HepG2 (cell line): ENCODE measurements around the gene RHBDD3. TPM values are rescaled to one million over a fixed set of nuclear protein-coding genes. Genes with fewer than 3 reads are reported as not detected.

Experiments used
- ESRRA ChIP-seq: sonication (generic); formaldehyde crosslinking; IDR thresholded peaks from 2 replicates; pipeline ENCODE4 v1.5.1; 2020; ENCODE audit warnings: mild to moderate bottlenecking, low read depth, missing genetic modification reagents
- GMEB2 ChIP-seq: IDR thresholded peaks from 2 replicates; pipeline ENCODE4 v1.6.1; 2016; ENCODE audit warnings: missing biosample characterization, missing genetic modification reagents, low read depth
- HIC2 ChIP-seq: sonication (generic); formaldehyde crosslinking; IDR thresholded peaks from 2 replicates; pipeline ENCODE4 v1.9.0; 2022; ENCODE audit warnings: low read depth, missing genetic modification reagents
- NR3C1 ChIP-seq: sonication (generic); formaldehyde crosslinking; IDR thresholded peaks from 2 replicates; pipeline ENCODE4 v1.4.0; 2020; ENCODE audit warnings: missing genetic modification reagents
- SETDB1 ChIP-seq: sonication (generic); formaldehyde crosslinking; IDR thresholded peaks from 2 replicates; pipeline ENCODE4 v1.5.1; 2020; ENCODE audit warnings: missing genetic modification reagents, mild to moderate bottlenecking, borderline replicate concordance
- TRAFD1 ChIP-seq: sonication (generic); formaldehyde crosslinking; IDR thresholded peaks from 2 replicates; pipeline ENCODE4 v1.5.1; 2020; ENCODE audit warnings: missing genetic modification reagents, mild to moderate bottlenecking, borderline replicate concordance
- ZHX1 ChIP-seq: sonication (generic); formaldehyde crosslinking; IDR thresholded peaks from 2 replicates; pipeline ENCODE4 v1.8.1; 2022; ENCODE audit warnings: low read depth, mild to moderate bottlenecking, missing genetic modification reagents
- ZNF180 ChIP-seq: sonication (generic); formaldehyde crosslinking; IDR thresholded peaks from 2 replicates; pipeline ENCODE4 v1.4.0; 2020; ENCODE audit warnings: low read depth, missing genetic modification reagents, borderline replicate concordance
- ZNF207 ChIP-seq: fragments of 450-650 bp; IDR thresholded peaks from 2 replicates; pipeline ENCODE4 v1.6.1; 2016; ENCODE audit warnings: antibody characterized with exemption, borderline replicate concordance
- ZNF670 ChIP-seq: sonication (generic); formaldehyde crosslinking; IDR thresholded peaks from 2 replicates; pipeline ENCODE4 v1.8.0; 2022; ENCODE audit warnings: mild to moderate bottlenecking, missing genetic modification reagents, borderline replicate concordance
- ZNF879 ChIP-seq: sonication (generic); formaldehyde crosslinking; IDR thresholded peaks from 2 replicates; pipeline ENCODE4 v1.8.1; 2023; ENCODE audit warnings: missing genetic modification reagents
- polyA plus RNA-seq, 8 experiments: library from polyadenylated mRNA; depleted of rRNA in 3 of 8; stranded (reverse) in 7 of 8; unstranded in 1 of 8; fragments of >200 nt; fragmentation: Illumina TruSeq in 4 of 8; extraction: Trizol in 4 of 8; gene quantifications; 2 replicates each; pipeline versions ENCODE4 v1.2.1 to v1.2.3, GENCODE V29; 2011 to 2016; ENCODE audit warnings: low read depth in 4 of 8, missing spikeins in 1 of 8, mixed read lengths in 1 of 8; ENCODE audit not compliant: insufficient read depth in 1 of 8
- total RNA-seq, 5 experiments: library from RNA; depleted of rRNA; stranded (reverse); fragments of >200 nt; fragmentation: Illumina TruSeq; extraction: Trizol; gene quantifications; 2 replicates each; pipeline ENCODE4 v1.2.3, GENCODE V29; 2016; ENCODE audit warnings: low read depth in 1 of 5
- TF ChIP-seq, protein P1 (sequence below): sonication (generic); formaldehyde crosslinking; IDR thresholded peaks from 2 replicates; pipeline ENCODE4 v1.4.0; 2020; ENCODE audit warnings: mild to moderate bottlenecking, low read depth, missing genetic modification reagents
- TF ChIP-seq, protein P2 (sequence below): sonication (generic); formaldehyde crosslinking; IDR thresholded peaks from 2 replicates; pipeline ENCODE4 v1.5.0; 2020; ENCODE audit warnings: mild to moderate bottlenecking, missing genetic modification reagents, borderline replicate concordance

The RHBDD3 gene
- total and polyA plus RNA-seq, 2 of the 13 experiments (the other 11 are each of a cell fraction or from before 2014, with no cell fraction given), result 12.1 to 26.7 TPM

DNA sequence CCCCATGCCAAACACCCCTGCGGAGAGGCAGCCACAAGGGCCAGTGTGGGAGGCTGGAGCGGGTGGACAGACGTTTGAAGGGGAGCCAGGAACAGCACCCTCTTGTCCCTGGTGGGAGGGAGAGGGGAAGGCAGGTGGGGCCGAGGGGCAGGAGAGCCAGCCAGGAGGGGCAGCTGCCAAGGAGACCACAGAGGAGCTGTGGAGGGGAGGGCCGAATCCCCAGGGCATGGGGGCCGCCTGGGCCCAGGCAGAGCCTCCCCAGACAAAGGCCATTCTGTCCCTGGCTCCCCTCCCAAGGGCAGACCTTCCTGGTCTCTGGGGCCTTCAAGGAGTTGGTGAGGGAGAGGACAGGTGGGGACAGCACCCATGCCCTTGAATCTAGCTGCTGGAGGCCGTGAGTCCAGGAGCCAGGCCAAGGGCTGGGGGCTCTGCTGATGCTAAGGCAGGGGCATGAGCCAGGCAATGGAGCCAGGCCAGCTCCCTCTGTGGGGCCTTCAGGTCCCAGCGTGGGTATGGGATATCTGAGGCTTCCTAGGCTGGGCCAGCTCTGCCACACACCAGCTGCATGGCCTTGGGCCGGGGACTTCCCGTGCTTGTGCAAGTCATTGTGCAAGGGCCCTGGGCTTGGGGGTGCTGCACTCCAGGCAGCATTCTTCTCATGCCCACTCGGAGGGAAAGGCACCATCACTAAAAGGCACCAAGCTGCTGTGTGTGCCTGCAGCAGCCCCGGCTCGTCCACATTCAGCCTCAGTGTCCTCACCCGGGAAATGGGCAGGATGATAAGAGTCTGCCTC is 50.7 kb downstream of the RHBDD3 start (continued):
- TF ChIP-seq TRAFD1 (CRISPR knock-in tag) (no peak), ZNF207 (no peak), ZNF879 (CRISPR knock-in tag) (no peak), ESRRA (no peak), ZNF180 (CRISPR knock-in tag) (no peak), ZHX1 (CRISPR knock-in tag) (no peak), ZNF670 (CRISPR knock-in tag) (peak; percentile 64; the same call in 1 of the 2 replicates), SETDB1 (CRISPR knock-in tag) (no peak), GMEB2 (CRISPR knock-in tag) (no peak), HIC2 (CRISPR knock-in tag) (peak; percentile 73), NR3C1 (CRISPR knock-in tag) (no peak)
- TF ChIP-seq, protein P1, sequence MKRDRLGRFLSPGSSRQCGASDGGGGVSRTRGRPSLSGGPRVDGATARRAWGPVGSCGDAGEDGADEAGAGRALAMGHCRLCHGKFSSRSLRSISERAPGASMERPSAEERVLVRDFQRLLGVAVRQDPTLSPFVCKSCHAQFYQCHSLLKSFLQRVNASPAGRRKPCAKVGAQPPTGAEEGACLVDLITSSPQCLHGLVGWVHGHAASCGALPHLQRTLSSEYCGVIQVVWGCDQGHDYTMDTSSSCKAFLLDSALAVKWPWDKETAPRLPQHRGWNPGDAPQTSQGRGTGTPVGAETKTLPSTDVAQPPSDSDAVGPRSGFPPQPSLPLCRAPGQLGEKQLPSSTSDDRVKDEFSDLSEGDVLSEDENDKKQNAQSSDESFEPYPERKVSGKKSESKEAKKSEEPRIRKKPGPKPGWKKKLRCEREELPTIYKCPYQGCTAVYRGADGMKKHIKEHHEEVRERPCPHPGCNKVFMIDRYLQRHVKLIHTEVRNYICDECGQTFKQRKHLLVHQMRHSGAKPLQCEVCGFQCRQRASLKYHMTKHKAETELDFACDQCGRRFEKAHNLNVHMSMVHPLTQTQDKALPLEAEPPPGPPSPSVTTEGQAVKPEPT, result no peak
- TF ChIP-seq, protein P2, sequence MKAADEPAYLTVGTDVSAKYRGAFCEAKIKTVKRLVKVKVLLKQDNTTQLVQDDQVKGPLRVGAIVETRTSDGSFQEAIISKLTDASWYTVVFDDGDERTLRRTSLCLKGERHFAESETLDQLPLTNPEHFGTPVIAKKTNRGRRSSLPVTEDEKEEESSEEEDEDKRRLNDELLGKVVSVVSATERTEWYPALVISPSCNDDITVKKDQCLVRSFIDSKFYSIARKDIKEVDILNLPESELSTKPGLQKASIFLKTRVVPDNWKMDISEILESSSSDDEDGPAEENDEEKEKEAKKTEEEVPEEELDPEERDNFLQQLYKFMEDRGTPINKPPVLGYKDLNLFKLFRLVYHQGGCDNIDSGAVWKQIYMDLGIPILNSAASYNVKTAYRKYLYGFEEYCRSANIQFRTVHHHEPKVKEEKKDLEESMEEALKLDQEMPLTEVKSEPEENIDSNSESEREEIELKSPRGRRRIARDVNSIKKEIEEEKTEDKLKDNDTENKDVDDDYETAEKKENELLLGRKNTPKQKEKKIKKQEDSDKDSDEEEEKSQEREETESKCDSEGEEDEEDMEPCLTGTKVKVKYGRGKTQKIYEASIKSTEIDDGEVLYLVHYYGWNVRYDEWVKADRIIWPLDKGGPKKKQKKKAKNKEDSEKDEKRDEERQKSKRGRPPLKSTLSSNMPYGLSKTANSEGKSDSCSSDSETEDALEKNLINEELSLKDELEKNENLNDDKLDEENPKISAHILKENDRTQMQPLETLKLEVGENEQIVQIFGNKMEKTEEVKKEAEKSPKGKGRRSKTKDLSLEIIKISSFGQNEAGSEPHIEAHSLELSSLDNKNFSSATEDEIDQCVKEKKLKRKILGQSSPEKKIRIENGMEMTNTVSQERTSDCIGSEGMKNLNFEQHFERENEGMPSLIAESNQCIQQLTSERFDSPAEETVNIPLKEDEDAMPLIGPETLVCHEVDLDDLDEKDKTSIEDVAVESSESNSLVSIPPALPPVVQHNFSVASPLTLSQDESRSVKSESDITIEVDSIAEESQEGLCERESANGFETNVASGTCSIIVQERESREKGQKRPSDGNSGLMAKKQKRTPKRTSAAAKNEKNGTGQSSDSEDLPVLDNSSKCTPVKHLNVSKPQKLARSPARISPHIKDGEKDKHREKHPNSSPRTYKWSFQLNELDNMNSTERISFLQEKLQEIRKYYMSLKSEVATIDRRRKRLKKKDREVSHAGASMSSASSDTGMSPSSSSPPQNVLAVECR, result no peak
